GM19328 (cell line): Measurements from ENCODE around the gene GALNT18.
"Not testable (repeated sequence)": the region's sequence is repeated elsewhere in the genome, so short reads cannot be mapped to it uniquely, and the experiment has no call there.

Experiments
- ATAC-seq: cut with Tn5 transposase; IDR thresholded peaks from one replicate; pipeline ENCODE4 v1.9.1; 2021; ENCODE audit warnings: mild to moderate bottlenecking, moderate library complexity; ENCODE audit not compliant: unreplicated experiment

Gene GALNT18

GRCh38 chr11:11467312-11467711, 154.5 kb downstream of the GALNT18 start:
- no peak for ATAC-seq

DNA sequence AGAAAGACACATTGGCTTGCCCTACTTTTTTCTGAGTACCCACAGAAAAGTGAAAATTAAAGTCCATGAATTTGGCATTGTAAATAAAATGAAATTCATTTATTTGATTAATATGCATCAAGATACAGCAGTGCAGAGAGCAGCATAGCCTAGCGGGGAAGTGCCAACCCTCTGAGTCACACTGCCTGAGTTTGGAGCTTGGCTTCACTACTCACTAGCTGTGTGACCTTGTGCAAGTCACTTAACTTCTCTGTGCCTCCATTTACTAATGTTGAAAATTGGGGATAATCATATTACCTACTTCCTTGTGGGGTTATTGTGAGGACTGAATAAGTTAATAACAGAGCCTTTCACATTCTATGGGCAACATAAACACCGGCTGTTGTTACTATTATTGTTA, 157.2 kb downstream of the GALNT18 start:
- ATAC-seq = no peak

DNA sequence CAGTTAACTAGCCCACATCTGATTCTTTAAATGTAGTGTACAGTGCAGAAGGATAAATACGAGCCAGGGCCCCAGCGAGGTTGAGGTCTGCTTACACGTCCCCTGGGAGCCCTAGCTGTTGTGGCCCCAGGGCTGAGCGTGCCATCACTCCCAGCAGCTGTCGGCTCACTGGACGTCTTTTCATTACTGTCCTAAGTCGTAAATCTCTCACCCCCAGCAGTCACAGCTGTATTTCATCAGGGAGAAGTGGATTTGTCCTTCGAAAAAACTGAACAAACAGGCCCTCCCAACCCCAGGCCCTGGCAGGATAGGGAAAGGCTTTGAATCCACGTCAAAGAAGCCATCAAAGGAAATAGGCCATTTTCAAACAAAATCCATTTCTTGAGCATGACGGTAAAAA, 158.4 kb downstream of the GALNT18 start:
- ATAC-seq = no peak

- ATAC-seq = no peak
Observed at GRCh38 chr11:11461473-11461872, 160.3 kb downstream of the GALNT18 start.

- no peak for ATAC-seq
Observed at GRCh38 chr11:11459578-11459977, 162.2 kb downstream of the GALNT18 start.

- no peak for ATAC-seq
Observed at GRCh38 chr11:11458485-11458884, 163.3 kb downstream of the GALNT18 start.

DNA sequence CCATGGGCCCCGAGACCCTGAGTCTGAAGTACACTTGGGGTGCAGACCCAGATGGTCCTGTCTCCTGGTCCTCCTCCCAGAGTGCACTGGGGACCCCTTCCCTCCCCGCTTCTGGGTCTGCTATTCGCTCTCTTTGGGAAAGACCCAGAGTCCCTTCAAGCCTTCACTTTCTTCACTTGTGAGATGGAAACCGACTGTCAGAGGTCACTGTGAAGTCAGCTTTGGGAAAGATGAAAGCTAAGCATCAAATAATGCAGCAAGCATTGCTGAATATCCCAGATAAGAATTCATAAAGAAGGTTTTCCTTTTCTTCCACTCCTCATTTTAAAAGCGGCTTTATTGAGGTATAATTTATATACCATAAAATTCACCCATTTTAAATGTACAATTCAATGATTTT, 163.8 kb downstream of the GALNT18 start:
- ATAC-seq = no peak

GRCh38 chr11:11456866-11457265, 164.9 kb downstream of the GALNT18 start:
- no peak for ATAC-seq

GRCh38 chr11:11454671-11455223, 167.1 kb downstream of the GALNT18 start:
- no peak for ATAC-seq

DNA sequence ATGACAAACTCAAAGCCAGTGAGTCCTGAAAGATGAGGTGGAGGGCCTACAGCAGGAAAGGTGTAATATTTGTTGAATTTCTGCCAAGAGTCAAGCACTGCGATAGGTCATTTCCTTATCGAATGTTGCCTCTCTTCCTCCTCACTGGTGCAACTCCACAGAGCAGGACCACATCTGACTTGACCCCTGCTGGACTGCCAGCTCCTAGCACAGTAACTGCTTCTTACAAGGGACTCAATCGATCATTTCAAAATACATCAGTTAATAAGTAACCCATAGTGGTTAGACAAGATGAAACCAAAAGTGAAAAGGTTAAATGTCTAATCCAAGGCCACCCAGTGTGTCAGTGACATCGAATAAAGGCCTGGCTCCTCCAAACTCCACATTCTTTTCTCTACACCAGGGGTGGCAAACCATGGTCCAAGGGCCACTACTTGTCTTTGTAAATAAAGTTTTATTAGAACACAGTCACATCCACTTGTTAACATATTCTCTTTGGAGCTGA, 170.3 kb downstream of the GALNT18 start:
- ATAC-seq = no peak

- ATAC-seq = no peak
Observed at GRCh38 chr11:11450744-11451362, 171.0 kb downstream of the GALNT18 start.

- no peak for ATAC-seq
Observed at GRCh38 chr11:11449327-11449726, 172.5 kb downstream of the GALNT18 start.

GRCh38 chr11:11448626-11449025, 173.2 kb downstream of the GALNT18 start:
- ATAC-seq = no peak

GRCh38 chr11:11447601-11448000, 174.2 kb downstream of the GALNT18 start:
- not testable (repeated sequence) for ATAC-seq

DNA sequence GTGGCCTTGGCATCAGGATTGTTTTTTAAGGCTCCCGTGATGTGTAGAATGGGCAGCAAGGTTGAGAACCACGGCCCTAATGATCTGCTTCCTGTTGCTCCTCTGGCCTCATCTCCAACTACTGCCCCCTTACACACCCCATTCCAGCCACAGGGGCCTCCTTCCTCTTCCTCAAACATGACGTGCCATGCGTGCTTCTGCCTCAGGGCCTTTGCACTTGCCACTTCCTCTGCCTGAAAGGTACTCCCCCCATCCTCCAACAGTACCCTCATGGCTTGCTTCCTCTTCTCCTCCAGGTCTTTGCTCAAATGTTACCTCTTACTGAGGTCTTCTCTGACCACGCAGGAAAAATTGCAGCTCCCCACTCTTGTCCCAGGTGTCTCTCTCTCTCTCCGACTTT, 174.8 kb downstream of the GALNT18 start:
- no peak for ATAC-seq

GRCh38 chr11:11446564-11446963, 175.2 kb downstream of the GALNT18 start:
- ATAC-seq = no peak

- no peak for ATAC-seq
Observed at GRCh38 chr11:11445441-11446185, 176.2 kb downstream of the GALNT18 start.

- ATAC-seq = no peak
Observed at GRCh38 chr11:11444804-11445131, 177.0 kb downstream of the GALNT18 start.

GRCh38 chr11:11444027-11444803, 177.6 kb downstream of the GALNT18 start:
- no peak for ATAC-seq

DNA sequence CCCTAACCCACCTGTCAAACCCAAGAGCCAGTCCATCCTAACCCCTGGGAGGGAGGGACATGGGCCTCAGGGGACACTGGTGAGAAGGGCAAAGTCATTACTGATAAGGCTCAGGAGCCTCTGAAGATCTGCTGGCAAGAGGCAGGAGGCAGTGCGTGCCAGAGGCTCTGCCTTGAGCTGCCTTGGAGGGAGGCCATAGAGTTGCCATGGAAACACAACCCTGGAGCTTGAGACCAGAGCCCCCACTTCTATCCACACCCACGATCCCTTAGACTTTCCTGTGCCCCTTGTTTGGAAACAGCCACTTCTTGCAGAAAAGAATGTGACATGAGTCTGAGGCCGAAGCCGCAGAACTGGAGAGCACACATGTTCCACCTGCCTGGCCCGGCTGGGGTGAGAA, 179.0 kb downstream of the GALNT18 start:
- no peak for ATAC-seq

GRCh38 chr11:11441516-11441915, 180.3 kb downstream of the GALNT18 start:
- no peak for ATAC-seq

DNA sequence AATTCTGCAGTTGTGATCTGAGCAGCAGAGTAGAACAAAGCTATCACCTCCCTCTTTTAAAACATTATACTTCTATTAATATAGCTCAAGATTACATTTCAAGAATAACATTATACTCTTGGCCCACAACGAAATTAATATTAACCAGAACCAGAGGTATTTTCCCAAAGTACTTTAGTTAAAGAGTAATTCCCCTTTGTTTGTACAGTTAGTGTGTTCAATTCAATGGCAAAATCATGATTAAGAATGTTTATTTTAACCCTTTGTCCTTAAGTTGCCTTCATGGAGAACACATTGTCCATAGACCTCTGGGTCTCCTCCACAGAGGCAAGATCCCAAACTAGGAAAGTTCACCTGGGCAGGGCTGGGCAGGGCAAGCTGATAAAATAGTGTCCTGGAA, 180.7 kb downstream of the GALNT18 start:
- no peak for ATAC-seq
